PC-9 (cell line): ENCODE measurements around the gene BARD1. TPM values are rescaled to one million over a fixed set of nuclear protein-coding genes. Genes with fewer than 3 reads are reported as not detected.

Source experiments
- BruUV-seq: library from RNA; stranded (reverse); fragments of 400-500 nt; replicated peaks from 2 replicates; lab custom pipeline; 2021; lab: Mats Ljungman, UMichigan
- CTCF ChIA-PET: fragments of 300-600 bp; sonication (Branson Sonifier 250); formaldehyde crosslinking; loops from one replicate; lab custom pipeline; 2022; ENCODE audit warnings: antibody characterized with exemption; lab: Charles Lee
- POLR2A ChIA-PET: fragments of 300-600 bp; sonication (Branson Sonifier 250); formaldehyde crosslinking; loops from one replicate; lab custom pipeline; 2022; ENCODE audit warnings: antibody characterized with exemption; ENCODE audit not compliant: unreplicated experiment; lab: Charles Lee
- DNase-seq, 2 experiments: peaks; one replicate each; pipeline versions ENCODE4 v3.0.0 to v3.0.0-alpha.2; 2015 to 2022; ENCODE audit warnings: mixed read lengths in 1 of 2
- H2AFZ ChIP-seq: fragments of 200-600 bp; sonication (generic); 2 replicates; pipeline ENCODE4 v1.8.1; 2017; ENCODE audit warnings: antibody characterized with exemption
- H3F3A ChIP-seq: fragments of 200-600 bp; sonication (generic); 2 replicates; pipeline ENCODE4 v1.8.1; 2017; ENCODE audit warnings: antibody characterized with exemption, mild to moderate bottlenecking, low read depth; ENCODE audit not compliant: insufficient read depth
- H3K27ac ChIP-seq: fragments of 200-600 bp; sonication (generic); 2 replicates; pipeline ENCODE4 v1.6.1; 2016; ENCODE audit warnings: mixed run types
- H3K27me3 ChIP-seq: fragments of 200-600 bp; sonication (generic); 2 replicates; pipeline ENCODE4 v1.6.1; 2016; ENCODE audit warnings: low read depth, mixed run types; ENCODE audit not compliant: insufficient read depth
- H3K36me3 ChIP-seq: fragments of 200-600 bp; sonication (generic); 2 replicates; pipeline ENCODE4 v1.6.1; 2016; ENCODE audit warnings: low read depth, mixed run types
- H3K4me1 ChIP-seq: fragments of 200-600 bp; sonication (generic); replicated peaks from 2 replicates; pipeline ENCODE4 v1.6.1; 2016; ENCODE audit warnings: mixed run types; ENCODE audit not compliant: insufficient read depth
- H3K4me2 ChIP-seq: fragments of 200-600 bp; sonication (generic); 2 replicates; pipeline ENCODE4 v1.6.1; 2017; ENCODE audit warnings: mixed run types
- H3K4me3 ChIP-seq: fragments of 200-600 bp; sonication (generic); 2 replicates; pipeline ENCODE4 v1.6.1; 2016; ENCODE audit warnings: mixed run types
- H3K79me2 ChIP-seq: fragments of 200-600 bp; sonication (generic); 2 replicates; pipeline ENCODE4 v1.6.1; 2017; ENCODE audit warnings: low read depth, mixed run types
- H3K9me2 ChIP-seq: fragments of 200-600 bp; sonication (generic); 2 replicates; pipeline ENCODE4 v1.8.1; 2017; ENCODE audit warnings: mild to moderate bottlenecking; ENCODE audit not compliant: insufficient read depth
- H3K9me3 ChIP-seq: fragments of 200-600 bp; sonication (generic); 2 replicates; pipeline ENCODE4 v1.8.1; 2016; ENCODE audit warnings: low read depth; ENCODE audit not compliant: insufficient read depth
- H4K20me1 ChIP-seq: fragments of 200-600 bp; sonication (generic); 2 replicates; pipeline ENCODE4 v1.8.1; 2017; ENCODE audit not compliant: insufficient read depth
- EZH2 ChIP-seq: fragments of 200-600 bp; sonication (generic); IDR thresholded peaks from 2 replicates; pipeline ENCODE4 v1.8.0; 2017; ENCODE audit warnings: antibody characterized with exemption, low read depth
- intact Hi-C: fragments of 100-400 bp; cut with micrococcal nuclease; formaldehyde crosslinking; loops from one replicate; pipeline ENCODE4 v1.10.0; 2022; ENCODE audit not compliant: unreplicated experiment
- total RNA-seq: library from RNA; stranded (reverse); gene quantifications from 2 replicates; pipeline ENCODE4 v1.2.3, GENCODE V29; 2021
- TF ChIP-seq, protein P1 (sequence below): fragments of 200-600 bp; sonication (generic); conservative IDR thresholded peaks from 2 replicates; pipeline ENCODE4 v1.6.1; 2017; ENCODE audit warnings: mixed run types, antibody characterized with exemption, mild to moderate bottlenecking, moderate library complexity

BARD1 gene
- total RNA-seq, 1 experiment from 2014 or later, result 29.1 TPM

DNA sequence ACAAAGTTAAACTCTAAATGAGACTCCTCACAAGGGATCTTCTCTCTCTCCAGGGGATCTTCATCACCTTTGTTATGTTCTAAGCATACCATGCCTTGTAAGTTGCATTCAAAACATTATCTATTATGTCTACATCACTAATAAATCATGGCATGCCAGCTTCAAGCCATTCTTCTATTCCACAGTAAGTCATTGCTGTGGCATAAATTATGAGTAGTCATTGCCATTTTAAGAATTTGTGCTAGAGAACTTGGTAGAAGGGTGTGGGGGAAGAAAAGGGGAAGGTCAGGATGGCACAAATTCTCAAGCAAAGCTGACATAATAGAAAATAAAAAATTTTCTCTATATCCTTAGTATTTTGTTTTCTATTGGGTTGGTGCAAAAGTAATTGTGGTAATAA, 33.5 kb downstream of the BARD1 start:
- no peak for DNase-seq
- TF ChIP-seq EZH2, result no peak
- TF ChIP-seq, protein P1, sequence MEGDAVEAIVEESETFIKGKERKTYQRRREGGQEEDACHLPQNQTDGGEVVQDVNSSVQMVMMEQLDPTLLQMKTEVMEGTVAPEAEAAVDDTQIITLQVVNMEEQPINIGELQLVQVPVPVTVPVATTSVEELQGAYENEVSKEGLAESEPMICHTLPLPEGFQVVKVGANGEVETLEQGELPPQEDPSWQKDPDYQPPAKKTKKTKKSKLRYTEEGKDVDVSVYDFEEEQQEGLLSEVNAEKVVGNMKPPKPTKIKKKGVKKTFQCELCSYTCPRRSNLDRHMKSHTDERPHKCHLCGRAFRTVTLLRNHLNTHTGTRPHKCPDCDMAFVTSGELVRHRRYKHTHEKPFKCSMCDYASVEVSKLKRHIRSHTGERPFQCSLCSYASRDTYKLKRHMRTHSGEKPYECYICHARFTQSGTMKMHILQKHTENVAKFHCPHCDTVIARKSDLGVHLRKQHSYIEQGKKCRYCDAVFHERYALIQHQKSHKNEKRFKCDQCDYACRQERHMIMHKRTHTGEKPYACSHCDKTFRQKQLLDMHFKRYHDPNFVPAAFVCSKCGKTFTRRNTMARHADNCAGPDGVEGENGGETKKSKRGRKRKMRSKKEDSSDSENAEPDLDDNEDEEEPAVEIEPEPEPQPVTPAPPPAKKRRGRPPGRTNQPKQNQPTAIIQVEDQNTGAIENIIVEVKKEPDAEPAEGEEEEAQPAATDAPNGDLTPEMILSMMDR, result no peak
- BruUV-seq, result no TSS peak
- no peaks in the 10 kb centered on the region for H3F3A ChIP-seq
- H3K36me3 ChIP-seq, result peaks cover 21% of the 10 kb centered on the region; the same call in 1 of the 2 replicates
- ChIA-PET POLR2A (no interaction called here), CTCF (no interaction called here)
- H3K9me2 ChIP-seq, result no peaks in the 10 kb centered on the region
- H2AFZ ChIP-seq, result no peak overlapping the region
- H3K4me2 ChIP-seq, result no peak overlapping the region
- no peaks in the 10 kb centered on the region for H3K9me3 ChIP-seq
- H3K4me3 ChIP-seq, result no peak overlapping the region
- H3K79me2 ChIP-seq, result no peaks in the 10 kb centered on the region; the same call in 1 of the 2 replicates
- H3K27me3 ChIP-seq, result no peaks in the 10 kb centered on the region
- no peaks in the 10 kb centered on the region for H3K4me1 ChIP-seq
- intact Hi-C loops, result no loop called here
- H4K20me1 ChIP-seq, result no peaks in the 10 kb centered on the region
- no peak overlapping the region for H3K27ac ChIP-seq

DNA sequence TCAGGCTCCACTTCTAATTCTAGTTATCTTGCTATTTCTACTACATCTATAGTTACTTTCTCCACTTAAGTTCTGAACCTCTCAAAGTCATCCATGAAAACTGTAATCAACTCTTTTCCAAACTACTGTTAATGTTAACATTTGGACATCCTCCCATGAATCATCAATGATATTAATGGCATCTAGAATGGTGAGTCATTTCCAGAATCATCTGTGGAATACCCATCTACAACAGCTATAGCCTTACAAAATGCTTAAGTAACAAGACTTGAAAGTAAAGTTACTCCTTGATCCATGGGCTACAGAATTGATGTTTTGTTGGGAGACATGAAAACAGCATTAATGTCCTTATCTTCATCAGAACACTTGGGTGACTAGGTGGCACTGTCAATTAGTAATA, 35.4 kb downstream of the BARD1 start:
- Histone ChIP-seq H3K79me2 (no peaks in the 10 kb centered on the region; the same call in 1 of the 2 replicates), H3K36me3 (peaks cover 4% of the 10 kb centered on the region; the same call in 1 of the 2 replicates), H3K9me2 (no peaks in the 10 kb centered on the region), H3K9me3 (no peaks in the 10 kb centered on the region), H4K20me1 (no peaks in the 10 kb centered on the region), H3K4me2 (no peak overlapping the region), H3K27ac (no peak overlapping the region), H3K4me3 (no peak overlapping the region), H3K27me3 (no peaks in the 10 kb centered on the region), H3F3A (no peaks in the 10 kb centered on the region), H3K4me1 (no peaks in the 10 kb centered on the region), H2AFZ (no peak overlapping the region)
- no peak for DNase-seq
- no peak for TF ChIP-seq EZH2
- BruUV-seq, result no TSS peak
- ChIA-PET POLR2A (interaction anchor here (0.6 kb wide), 1 partner anchor 850 kb away, joined by 3 read pairs; no protein-coding TSS in a partner anchor), CTCF (no interaction called here)
- intact Hi-C loops, result no loop called here

DNA sequence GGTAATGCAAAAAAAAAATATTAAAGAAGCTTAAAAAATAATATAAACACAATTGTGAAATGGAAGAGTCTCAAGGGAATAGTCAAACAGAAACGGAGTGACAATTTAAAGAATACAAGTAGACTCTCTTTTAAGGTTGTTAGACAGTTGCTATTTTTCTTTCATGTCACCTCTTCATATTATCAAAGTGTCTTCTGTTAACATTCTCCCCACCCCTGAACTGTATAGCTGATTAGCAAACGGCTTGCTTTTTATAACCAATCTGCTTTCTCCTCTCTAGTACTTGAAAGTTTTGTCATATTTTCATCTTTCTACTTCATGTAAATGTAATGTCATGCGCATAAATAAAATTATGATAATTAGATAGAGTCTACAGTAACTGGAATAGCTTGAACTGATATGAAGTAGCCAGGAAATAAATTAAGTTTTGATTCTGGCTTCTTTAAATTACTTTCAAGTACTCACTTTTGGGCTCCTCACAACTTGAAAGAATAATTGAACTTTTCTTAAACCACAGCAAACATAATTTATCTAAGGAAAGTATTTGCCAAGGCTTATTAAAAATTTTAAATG, 37.0 kb downstream of the BARD1 start:
- no peaks in the 10 kb centered on the region for H3K79me2 ChIP-seq
- POLR2A ChIA-PET, result interaction anchor here (0.8 kb wide), 1 partner anchor 1299 kb away, joined by 8 read pairs; no protein-coding TSS in a partner anchor
- H3K27ac ChIP-seq, result no peak overlapping the region
- DNase-seq, result no peak
- TF ChIP-seq, protein P1, result no peak
- no peak for TF ChIP-seq EZH2
- H3F3A ChIP-seq, result no peaks in the 10 kb centered on the region
- H3K9me3 ChIP-seq, result no peaks in the 10 kb centered on the region
- peaks cover 2% of the 10 kb centered on the region for H3K36me3 ChIP-seq
- no peaks in the 10 kb centered on the region for H3K27me3 ChIP-seq
- intact Hi-C loops, result no loop called here
- H2AFZ ChIP-seq, result no peak overlapping the region
- H3K4me2 ChIP-seq, result no peak overlapping the region
- H3K4me3 ChIP-seq, result no peak overlapping the region
- H3K4me1 ChIP-seq, result no peaks in the 10 kb centered on the region
- BruUV-seq, result no TSS peak
- H4K20me1 ChIP-seq, result no peaks in the 10 kb centered on the region
- no peaks in the 10 kb centered on the region for H3K9me2 ChIP-seq
- CTCF ChIA-PET, result no interaction called here
